Calu3 (cell line): ENCODE measurements around the gene GAREM1. TPM values are rescaled to one million over a fixed set of nuclear protein-coding genes. Genes with fewer than 3 reads are reported as not detected.

ENCODE experiments used
- BruUV-seq: library from RNA; stranded (reverse); fragments of 400-500 nt; replicated peaks from 2 replicates; lab custom pipeline; 2021; lab: Mats Ljungman, UMichigan
- CTCF ChIA-PET: fragments of 300-600 bp; sonication (Branson Sonifier 250); formaldehyde crosslinking; loops from one replicate; lab custom pipeline; 2022; ENCODE audit warnings: antibody characterized with exemption; lab: Charles Lee
- DNase-seq: peaks from one replicate; pipeline ENCODE4 v3.0.0; 2022
- H3K27ac Mint-ChIP-seq: one replicate; pipeline ENCODE4 v1.8.0; 2022; ENCODE audit warnings: mixed read lengths; ENCODE audit not compliant: unreplicated experiment
- H3K27me3 Mint-ChIP-seq: one replicate; pipeline ENCODE4 v1.8.0; 2022; ENCODE audit warnings: mixed read lengths; ENCODE audit not compliant: unreplicated experiment
- H3K36me3 Mint-ChIP-seq: one replicate; pipeline ENCODE4 v1.8.0; 2022; ENCODE audit warnings: mild to moderate bottlenecking, moderate library complexity, mixed read lengths; ENCODE audit not compliant: insufficient read depth, unreplicated experiment
- H3K4me1 Mint-ChIP-seq: one replicate; pipeline ENCODE4 v1.8.0; 2022; ENCODE audit warnings: mild to moderate bottlenecking, low read depth, mixed read lengths; ENCODE audit not compliant: unreplicated experiment
- H3K4me3 Mint-ChIP-seq: one replicate; pipeline ENCODE4 v1.8.0; 2022; ENCODE audit warnings: mild to moderate bottlenecking, low read depth, moderate library complexity, mixed read lengths; ENCODE audit not compliant: unreplicated experiment
- H3K9me3 Mint-ChIP-seq: one replicate; pipeline ENCODE4 v1.8.0; 2022; ENCODE audit warnings: low read depth, mixed read lengths; ENCODE audit not compliant: unreplicated experiment
- intact Hi-C: fragments of 100-400 bp; cut with micrococcal nuclease; formaldehyde crosslinking; loops from one replicate; pipeline ENCODE4 v1.10.0; 2022; ENCODE audit not compliant: unreplicated experiment
- total RNA-seq: library from RNA; stranded (reverse); gene quantifications from 2 replicates; pipeline ENCODE4 v1.2.3, GENCODE V29; 2022
- TF ChIP-seq, protein P1 (sequence below): fragments of 200-600 bp; IDR thresholded peaks from one replicate; pipeline ENCODE4 v1.8.0; 2022; ENCODE audit warnings: antibody characterized with exemption; ENCODE audit not compliant: unreplicated experiment

The GAREM1 gene
- total RNA-seq, 1 experiment from 2014 or later = 19.3 TPM

DNA sequence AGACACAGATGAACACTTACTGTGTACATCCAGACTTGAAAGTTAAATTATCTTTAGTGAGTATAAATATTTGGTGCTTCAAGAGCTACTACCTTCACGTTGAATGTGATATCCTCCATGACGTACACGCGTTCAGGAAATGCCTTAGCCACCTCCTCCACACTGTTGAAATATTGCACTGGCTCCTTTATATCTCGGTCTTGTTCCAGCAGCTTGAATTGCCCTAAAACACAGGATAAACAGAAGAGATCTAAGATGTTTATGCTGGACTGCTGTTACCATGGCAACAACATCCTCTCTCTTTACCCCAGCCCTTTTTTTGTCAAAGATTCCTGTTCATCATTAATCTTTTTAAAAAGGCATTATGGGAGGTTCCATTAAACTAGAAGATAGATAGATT lies 160.6 kb downstream of the GAREM1 start:
- BruUV-seq = no TSS peak
- Mint-ChIP-seq H3K36me3 (no peaks in the 10 kb centered on the region), H3K9me3 (no peaks in the 10 kb centered on the region), H3K27me3 (no peaks in the 10 kb centered on the region), H3K4me3 (no peak overlapping the region), H3K27ac (no peak overlapping the region), H3K4me1 (no peaks in the 10 kb centered on the region)
- DNase-seq = no peak
- intact Hi-C loops = no loop called here
- TF ChIP-seq, protein P1, sequence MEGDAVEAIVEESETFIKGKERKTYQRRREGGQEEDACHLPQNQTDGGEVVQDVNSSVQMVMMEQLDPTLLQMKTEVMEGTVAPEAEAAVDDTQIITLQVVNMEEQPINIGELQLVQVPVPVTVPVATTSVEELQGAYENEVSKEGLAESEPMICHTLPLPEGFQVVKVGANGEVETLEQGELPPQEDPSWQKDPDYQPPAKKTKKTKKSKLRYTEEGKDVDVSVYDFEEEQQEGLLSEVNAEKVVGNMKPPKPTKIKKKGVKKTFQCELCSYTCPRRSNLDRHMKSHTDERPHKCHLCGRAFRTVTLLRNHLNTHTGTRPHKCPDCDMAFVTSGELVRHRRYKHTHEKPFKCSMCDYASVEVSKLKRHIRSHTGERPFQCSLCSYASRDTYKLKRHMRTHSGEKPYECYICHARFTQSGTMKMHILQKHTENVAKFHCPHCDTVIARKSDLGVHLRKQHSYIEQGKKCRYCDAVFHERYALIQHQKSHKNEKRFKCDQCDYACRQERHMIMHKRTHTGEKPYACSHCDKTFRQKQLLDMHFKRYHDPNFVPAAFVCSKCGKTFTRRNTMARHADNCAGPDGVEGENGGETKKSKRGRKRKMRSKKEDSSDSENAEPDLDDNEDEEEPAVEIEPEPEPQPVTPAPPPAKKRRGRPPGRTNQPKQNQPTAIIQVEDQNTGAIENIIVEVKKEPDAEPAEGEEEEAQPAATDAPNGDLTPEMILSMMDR = no peak
- CTCF ChIA-PET = no interaction called here

GRCh38 chr18:32308493-32309120 lies 162.1 kb downstream of the GAREM1 start:
- intact Hi-C loops = no loop called here
- Mint-ChIP-seq H3K4me3 (no peak overlapping the region), H3K27ac (no peak overlapping the region), H3K4me1 (no peaks in the 10 kb centered on the region), H3K9me3 (no peaks in the 10 kb centered on the region), H3K27me3 (no peaks in the 10 kb centered on the region), H3K36me3 (no peaks in the 10 kb centered on the region)
- BruUV-seq = no TSS peak
- DNase-seq = peak; percentile 17
- CTCF ChIA-PET = interaction anchor here (0.6 to 1.3 kb wide), 2 partner anchors 8 to 523 kb away, joined by 4 to 5 read pairs; no protein-coding TSS in a partner anchor
- TF ChIP-seq, protein P1 = no peak

GRCh38 chr18:32303400-32303799 lies 167.3 kb downstream of the GAREM1 start:
- no peak for DNase-seq
- TF ChIP-seq, protein P1 = no peak
- intact Hi-C loops = loop anchor here (5.0 kb wide), 2 partner anchors 49 to 69 kb away; no protein-coding TSS in a partner anchor
- Mint-ChIP-seq H3K9me3 (no peaks in the 10 kb centered on the region), H3K4me3 (no peak overlapping the region), H3K27ac (peak overlapping the region; percentile 73), H3K27me3 (no peaks in the 10 kb centered on the region), H3K4me1 (peaks cover 16% of the 10 kb centered on the region), H3K36me3 (peaks cover 4% of the 10 kb centered on the region)
- CTCF ChIA-PET = interaction anchor here (1.2 kb wide), 1 partner anchor 87 kb away, joined by 3 read pairs; no protein-coding TSS in a partner anchor
- BruUV-seq = no TSS peak

GRCh38 chr18:32302806-32303205 lies 167.9 kb downstream of the GAREM1 start:
- no peak for DNase-seq
- peaks cover 16% of the 10 kb centered on the region for H3K4me1 Mint-ChIP-seq
- no peak overlapping the region for H3K4me3 Mint-ChIP-seq
- intact Hi-C loops = loop anchor here (5.0 kb wide), 2 partner anchors 49 to 69 kb away; no protein-coding TSS in a partner anchor
- no peaks in the 10 kb centered on the region for H3K9me3 Mint-ChIP-seq
- TF ChIP-seq, protein P1 = no peak
- H3K27me3 Mint-ChIP-seq = no peaks in the 10 kb centered on the region
- H3K27ac Mint-ChIP-seq = peak overlapping the region; percentile 73
- CTCF ChIA-PET = interaction anchor here (1.2 to 1.4 kb wide), 3 partner anchors 84 to 145 kb away, joined by 3 to 4 read pairs (median 3); no protein-coding TSS in a partner anchor
- H3K36me3 Mint-ChIP-seq = peaks cover 4% of the 10 kb centered on the region
- BruUV-seq = no TSS peak
